Measurements from ENCODE around the gene TFF2. TPM values are rescaled to one million over a fixed set of nuclear protein-coding genes. Genes with fewer than 3 reads are reported as not detected.

Gene TFF2
- total RNA-seq, 6 donors from 2014 or later: not detected

DNA sequence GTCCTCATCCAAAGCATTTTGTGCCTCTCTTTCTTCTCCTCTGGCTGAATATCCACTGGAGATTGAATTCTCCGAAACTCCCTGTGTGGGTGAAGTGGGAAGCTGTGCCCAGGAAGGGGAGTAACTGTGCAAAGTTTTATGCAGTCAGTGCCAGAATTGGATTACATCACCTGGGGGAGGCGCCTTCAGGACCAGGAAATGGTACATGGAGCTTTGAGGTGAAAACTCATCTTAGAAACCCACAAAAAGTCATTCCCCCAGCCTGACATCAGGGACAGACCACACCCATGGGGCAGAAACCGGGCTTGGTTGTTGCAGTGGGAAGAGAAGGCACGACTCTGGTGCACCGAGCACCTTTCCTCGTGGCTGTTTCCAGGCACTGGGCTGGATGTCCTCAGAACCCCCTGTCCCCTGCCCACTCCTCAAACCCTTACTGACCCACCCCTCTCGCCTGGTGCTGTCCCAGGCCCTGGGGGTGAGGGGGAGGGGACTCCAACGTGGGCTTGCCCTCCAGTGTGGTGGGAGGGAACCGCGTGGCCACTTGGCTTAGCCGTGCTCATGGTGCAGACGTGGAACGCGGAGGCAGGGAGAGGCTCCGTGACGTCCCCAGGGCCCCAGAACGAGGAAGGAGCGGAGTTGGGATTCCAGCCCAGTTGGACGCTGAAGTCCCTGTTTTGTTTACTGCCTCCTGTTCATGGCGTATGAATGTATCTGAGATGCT, 51.3 kb downstream of the TFF2 start:
- Histone ChIP-seq H3K9me3 (no peaks in the 10 kb centered on the region), H3K36me3 (peaks cover 2 to 30% (median 10%) of the 10 kb centered on the region in 4 donors), H3K4me1 (peaks cover 7 to 22% (median 11%) of the 10 kb centered on the region in 4 donors), H3K27me3 (no peaks in the 10 kb centered on the region), H3K4me3 (no peak overlapping the region), H3K27ac (peak overlapping the region in 2 of 4 donors; percentile 4 to 53)
- ATAC-seq (ENCODE audit: low FRiP score in 2 of 2): peak in 1 of 2 donors; percentile 63
- no peak for DNase-seq
- 76 to 90% methylated on average over 3 to 20 of the region's 20 CpGs for WGBS, 2 donors
- TF ChIP-seq, protein P1, sequence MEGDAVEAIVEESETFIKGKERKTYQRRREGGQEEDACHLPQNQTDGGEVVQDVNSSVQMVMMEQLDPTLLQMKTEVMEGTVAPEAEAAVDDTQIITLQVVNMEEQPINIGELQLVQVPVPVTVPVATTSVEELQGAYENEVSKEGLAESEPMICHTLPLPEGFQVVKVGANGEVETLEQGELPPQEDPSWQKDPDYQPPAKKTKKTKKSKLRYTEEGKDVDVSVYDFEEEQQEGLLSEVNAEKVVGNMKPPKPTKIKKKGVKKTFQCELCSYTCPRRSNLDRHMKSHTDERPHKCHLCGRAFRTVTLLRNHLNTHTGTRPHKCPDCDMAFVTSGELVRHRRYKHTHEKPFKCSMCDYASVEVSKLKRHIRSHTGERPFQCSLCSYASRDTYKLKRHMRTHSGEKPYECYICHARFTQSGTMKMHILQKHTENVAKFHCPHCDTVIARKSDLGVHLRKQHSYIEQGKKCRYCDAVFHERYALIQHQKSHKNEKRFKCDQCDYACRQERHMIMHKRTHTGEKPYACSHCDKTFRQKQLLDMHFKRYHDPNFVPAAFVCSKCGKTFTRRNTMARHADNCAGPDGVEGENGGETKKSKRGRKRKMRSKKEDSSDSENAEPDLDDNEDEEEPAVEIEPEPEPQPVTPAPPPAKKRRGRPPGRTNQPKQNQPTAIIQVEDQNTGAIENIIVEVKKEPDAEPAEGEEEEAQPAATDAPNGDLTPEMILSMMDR (IDR thresholded peaks at IDR 0.05): no peak
- TF ChIP-seq POLR2A (IDR thresholded peaks at IDR 0.05) (no peak), EP300 (IDR thresholded peaks at IDR 0.05) (no peak), POLR2AphosphoS5 (IDR thresholded peaks at IDR 0.05) (no peak)

DNA sequence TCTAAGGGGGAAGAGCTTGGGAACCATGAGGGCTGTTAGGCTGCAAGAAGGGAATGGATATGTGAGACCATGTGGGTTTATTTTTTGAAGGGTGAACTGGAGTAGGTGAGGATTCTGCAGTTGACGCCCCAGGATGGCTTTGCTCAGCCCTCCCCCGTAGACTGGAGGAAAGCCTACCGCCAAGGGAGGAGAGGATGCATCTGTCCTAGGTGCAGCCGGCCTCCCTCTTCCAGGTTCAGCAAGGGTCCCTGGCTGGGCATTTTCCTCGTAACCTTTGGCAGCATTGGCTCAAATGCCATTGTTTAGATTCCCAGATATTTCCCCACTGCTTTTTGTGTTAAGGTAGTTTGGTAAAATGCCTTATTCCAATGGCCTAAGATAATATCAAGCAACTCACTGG, 52.1 kb downstream of the TFF2 start:
- Histone ChIP-seq H3K4me3 (no peak overlapping the region), H3K27me3 (no peaks in the 10 kb centered on the region), H3K9me3 (no peaks in the 10 kb centered on the region), H3K27ac (peak overlapping the region in 1 of 4 donors; percentile 4), H3K36me3 (peaks cover 2 to 36% (median 14%) of the 10 kb centered on the region in 4 donors), H3K4me1 (peaks cover 7 to 22% (median 11%) of the 10 kb centered on the region in 4 donors)
- 86 to 87% methylated on average over 5 of the region's 5 CpGs for WGBS, 2 donors
- no peak for ATAC-seq (ENCODE audit: low FRiP score in 2 of 2)
- TF ChIP-seq EP300 (IDR thresholded peaks at IDR 0.05): no peak
- TF ChIP-seq POLR2A (IDR thresholded peaks at IDR 0.05): no peak
- TF ChIP-seq, protein P1 (IDR thresholded peaks at IDR 0.05): no peak
- TF ChIP-seq POLR2AphosphoS5 (IDR thresholded peaks at IDR 0.05): no peak
- no peak for DNase-seq

DNA sequence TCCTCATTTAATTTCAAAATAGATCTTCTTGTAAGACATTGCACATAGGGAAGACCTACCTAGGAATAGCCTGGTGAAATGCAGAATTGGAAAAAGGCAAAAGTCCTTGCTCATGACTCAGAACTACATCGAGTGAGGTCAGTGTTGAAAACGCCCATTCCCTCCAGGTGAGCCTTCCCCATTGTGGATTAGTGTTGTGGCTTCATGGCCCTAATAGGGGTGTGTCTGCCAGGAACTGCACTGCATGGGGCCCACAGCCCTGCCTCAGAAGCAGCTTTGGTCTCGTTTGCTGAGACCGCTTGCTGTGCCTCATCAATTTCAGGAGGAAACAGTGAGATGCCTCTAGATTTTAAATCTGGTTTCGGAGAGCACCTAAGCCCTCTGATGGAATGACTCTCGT, 52.6 kb downstream of the TFF2 start:
- DNase-seq: no peak
- Histone ChIP-seq H3K27me3 (no peaks in the 10 kb centered on the region), H3K4me1 (peaks cover 7 to 22% (median 11%) of the 10 kb centered on the region in 4 donors), H3K9me3 (no peaks in the 10 kb centered on the region), H3K27ac (peak overlapping the region in 1 of 4 donors; percentile 4), H3K36me3 (peaks cover 2 to 39% (median 14%) of the 10 kb centered on the region in 4 donors), H3K4me3 (no peak overlapping the region)
- WGBS, 2 donors: 79 to 83% methylated on average over 6 of the region's 6 CpGs
- TF ChIP-seq EP300 (IDR thresholded peaks at IDR 0.05) (no peak), POLR2A (IDR thresholded peaks at IDR 0.05) (no peak), POLR2AphosphoS5 (IDR thresholded peaks at IDR 0.05) (no peak)
- TF ChIP-seq, protein P1 (IDR thresholded peaks at IDR 0.05): no peak
- no peak for ATAC-seq (ENCODE audit: low FRiP score in 2 of 2)

DNA sequence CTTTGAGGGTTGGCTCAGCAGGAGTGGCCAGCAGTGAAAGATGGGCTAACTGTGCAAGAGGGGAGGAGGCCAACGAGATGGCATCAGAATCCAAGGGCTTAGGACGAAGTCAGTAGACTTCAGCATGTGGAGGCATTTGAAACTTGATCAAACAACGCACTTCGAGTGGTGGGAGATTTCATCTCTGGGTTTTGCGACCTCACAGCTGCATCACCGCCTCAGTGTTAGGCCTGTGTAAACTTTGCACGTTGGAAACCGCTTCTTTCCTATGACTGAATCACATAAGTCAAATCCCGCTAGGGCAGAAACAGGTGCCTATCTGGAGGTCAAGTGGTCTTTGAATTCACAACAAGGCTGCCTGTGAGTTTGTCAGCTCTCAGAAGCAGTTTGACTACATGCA, 53.4 kb downstream of the TFF2 start:
- no peaks in the 10 kb centered on the region for H3K9me3 ChIP-seq
- TF ChIP-seq POLR2A (IDR thresholded peaks at IDR 0.05): no peak
- TF ChIP-seq EP300 (IDR thresholded peaks at IDR 0.05): no peak
- TF ChIP-seq, protein P1 (IDR thresholded peaks at IDR 0.05): no peak
- no peak for TF ChIP-seq POLR2AphosphoS5 (IDR thresholded peaks at IDR 0.05)
- H3K4me3 ChIP-seq: no peak overlapping the region
- H3K4me1 ChIP-seq: peaks cover 5 to 22% (median 10%) of the 10 kb centered on the region in 4 donors
- H3K27ac ChIP-seq: no peak overlapping the region
- no peaks in the 10 kb centered on the region for H3K27me3 ChIP-seq
- ATAC-seq (ENCODE audit: low FRiP score in 2 of 2) (no peak), DNase-seq (no peak)
- WGBS, 2 donors: 79 to 83% methylated on average over 9 of the region's 9 CpGs
- H3K36me3 ChIP-seq: peaks cover 2 to 48% (median 17%) of the 10 kb centered on the region in 4 donors
